Pancreas (tissue), 10 donors: ENCODE measurements around the gene MLH3. TPM values are rescaled to one million over a fixed set of nuclear protein-coding genes. Genes with fewer than 3 reads are reported as not detected.
A peak's percentile ranks its signal among the peaks of the same experiment; 100 is the strongest.

Experiments used
- ATAC-seq, 4 donors: fragments of 200-7000 bp; cut with Tn5 transposase; one replicate each; pipeline versions ENCODE4 v1.8.0 to v1.9.1; 2020; ENCODE audit warnings: mild to moderate bottlenecking in 4 of 4, moderate library complexity in 4 of 4
- DNase-seq, 6 donors: peaks; one replicate each; pipeline ENCODE4 v3.0.0-alpha.2; 2020
- FAIRE-seq: peaks from 2 replicates; lab custom pipeline; 2012; peaks lifted over from hg19 to GRCh38; lab: Jason Lieb, UNC
- H3K27ac ChIP-seq, 4 donors: fragments of 200-600 bp; sonication (generic); 1 replicate in 3 of 4; 2 replicates in 1 of 4; pipeline versions ENCODE4 v1.5.0 to v1.8.0; 2020
- H3K27me3 ChIP-seq, 4 donors: fragments of 200-600 bp; one replicate each; pipeline ENCODE4 v1.8.0; 2021
- H3K36me3 ChIP-seq, 3 donors: fragments of 200-600 bp; sonication (generic) in 1 of 3; one replicate each; pipeline versions ENCODE4 v1.5.0 to v1.8.0; 2020 to 2021
- H3K4me1 ChIP-seq, 3 donors: fragments of 200-600 bp; one replicate each; pipeline ENCODE4 v1.8.0; 2021
- H3K4me3 ChIP-seq, 4 donors: fragments of 200-600 bp; sonication (generic) in 2 of 4; one replicate each; pipeline versions ENCODE4 v1.5.0 to v1.8.0; 2020 to 2021
- H3K9me3 ChIP-seq, 4 donors: fragments of 200-600 bp; one replicate each; pipeline ENCODE4 v1.8.0; 2021
- WGBS, 2 donors: extraction: QIAGEN DNeasy Blood & Tissue Kit; methylation state at CpG; one replicate each; pipeline ENCODE4 v1.1.7; 2013; 5-methylcytosine and 5-hydroxymethylcytosine counted together
- intact Hi-C, 3 donors: fragments of 100-400 bp; cut with DNase I; formaldehyde crosslinking; loops; one replicate each; pipeline versions ENCODE4 v1.11.1 to v1.14.2; 2022
- polyA plus RNA-seq, 2 donors: library from polyadenylated mRNA; stranded (reverse); fragments of 200-250 nt; gene quantifications; one replicate each; pipeline ENCODE4 v1.2.3, GENCODE V29; 2013
- total RNA-seq, 6 donors: library from RNA; stranded (reverse); fragmentation: NEBNext Ultra II Directional in 4 of 6; extraction: Animal tissue kit (Norgen Biotek cat#: 25700) in 4 of 6; gene quantifications; one replicate each; pipeline versions ENCODE4 v1.2.1 to v1.2.4, GENCODE V29; 2021 to 2023
- TF ChIP-seq, protein P1 (sequence below), 4 donors: fragments of 200-600 bp; sonication (generic) in 3 of 4; IDR thresholded peaks; one replicate each; pipeline versions ENCODE4 v1.5.0 to v1.8.0; 2021; ENCODE audit warnings: antibody characterized with exemption in 4 of 4
- donor health status: healthy with polysubstance abuse.
- donor health status: DM: no; HTN: no; CAD: no; lungs with moderate emphysema.
- donor health status: DM: no; HTN: no; CAD: no.
- donor health status: control.
- donor health status: control.
- donor health status: Bipolar disorder and iron deficiency.
- donor health status: DM: yes; HTN: yes; CAD: no.
- donor health status: DM: no; HTN: no; CAD: no.
- donor health status: DM: no; HTN: no; CAD: no.
- donor health status: DM: yes; HTN: yes; CAD: no.

The MLH3 gene
- total and polyA plus RNA-seq, 8 donors: 9.4 to 23.5 (median 13.6) TPM

DNA sequence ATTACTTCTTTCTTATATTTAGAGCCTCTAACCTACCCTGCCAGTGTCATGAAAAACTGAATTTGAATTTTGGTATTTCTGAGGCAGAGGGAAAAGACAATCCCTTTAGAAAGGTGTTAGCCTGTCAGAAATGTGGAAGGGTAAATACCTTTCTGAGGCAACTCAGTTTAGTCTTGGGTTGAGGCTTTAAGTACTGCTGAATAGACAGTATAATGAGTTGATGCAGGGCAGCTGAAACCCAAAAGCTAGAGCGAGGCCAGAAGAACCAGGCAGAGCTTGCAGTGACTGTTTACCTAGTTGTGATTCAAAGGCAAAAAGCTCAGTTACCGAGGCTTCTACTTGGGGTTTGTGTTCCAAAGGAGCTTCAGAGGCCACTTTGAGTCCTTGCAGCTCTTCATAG is 36.9 kb upstream of the MLH3 start:
- FAIRE-seq (no peak), DNase-seq (no peak), ATAC-seq (no peak)
- H3K36me3 ChIP-seq: peaks cover 0 to 41% (median 14%) of the 10 kb centered on the region in 3 donors
- no peaks in the 10 kb centered on the region for H3K4me1 ChIP-seq
- intact Hi-C loops: loop anchor here in 2 of 3 donors (5.0 to 10.0 kb wide), 3 partner anchors 53 to 173 kb away; no protein-coding TSS in a partner anchor
- 75 to 77% methylated on average over 2 of the region's 2 CpGs for WGBS, 2 donors
- TF ChIP-seq, protein P1, sequence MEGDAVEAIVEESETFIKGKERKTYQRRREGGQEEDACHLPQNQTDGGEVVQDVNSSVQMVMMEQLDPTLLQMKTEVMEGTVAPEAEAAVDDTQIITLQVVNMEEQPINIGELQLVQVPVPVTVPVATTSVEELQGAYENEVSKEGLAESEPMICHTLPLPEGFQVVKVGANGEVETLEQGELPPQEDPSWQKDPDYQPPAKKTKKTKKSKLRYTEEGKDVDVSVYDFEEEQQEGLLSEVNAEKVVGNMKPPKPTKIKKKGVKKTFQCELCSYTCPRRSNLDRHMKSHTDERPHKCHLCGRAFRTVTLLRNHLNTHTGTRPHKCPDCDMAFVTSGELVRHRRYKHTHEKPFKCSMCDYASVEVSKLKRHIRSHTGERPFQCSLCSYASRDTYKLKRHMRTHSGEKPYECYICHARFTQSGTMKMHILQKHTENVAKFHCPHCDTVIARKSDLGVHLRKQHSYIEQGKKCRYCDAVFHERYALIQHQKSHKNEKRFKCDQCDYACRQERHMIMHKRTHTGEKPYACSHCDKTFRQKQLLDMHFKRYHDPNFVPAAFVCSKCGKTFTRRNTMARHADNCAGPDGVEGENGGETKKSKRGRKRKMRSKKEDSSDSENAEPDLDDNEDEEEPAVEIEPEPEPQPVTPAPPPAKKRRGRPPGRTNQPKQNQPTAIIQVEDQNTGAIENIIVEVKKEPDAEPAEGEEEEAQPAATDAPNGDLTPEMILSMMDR (IDR thresholded peaks at IDR 0.05): no peak
- H3K4me3 ChIP-seq: no peak overlapping the region
- no peaks in the 10 kb centered on the region for H3K9me3 ChIP-seq
- H3K27ac ChIP-seq: no peak overlapping the region
- no peaks in the 10 kb centered on the region for H3K27me3 ChIP-seq

DNA sequence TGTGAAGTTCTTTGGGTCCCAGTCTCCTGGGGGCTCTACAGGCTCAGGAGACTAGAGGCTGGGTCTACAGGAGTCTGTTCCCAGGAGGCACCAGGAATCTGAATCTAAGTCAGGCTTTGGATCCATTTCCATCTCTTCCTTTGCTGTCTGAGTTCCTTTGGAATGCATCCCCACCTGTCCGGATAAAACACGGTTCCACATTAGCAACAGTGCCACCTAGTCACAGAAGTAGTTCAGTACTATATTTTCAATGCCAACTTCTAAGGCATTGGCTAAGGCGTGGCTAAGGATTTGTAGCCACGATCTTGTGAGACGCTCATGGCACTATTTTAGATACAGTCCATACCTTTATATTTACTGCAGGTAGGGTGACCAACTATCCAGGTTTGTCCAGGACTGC is 33.2 kb upstream of the MLH3 start:
- DNase-seq: no peak

DNA sequence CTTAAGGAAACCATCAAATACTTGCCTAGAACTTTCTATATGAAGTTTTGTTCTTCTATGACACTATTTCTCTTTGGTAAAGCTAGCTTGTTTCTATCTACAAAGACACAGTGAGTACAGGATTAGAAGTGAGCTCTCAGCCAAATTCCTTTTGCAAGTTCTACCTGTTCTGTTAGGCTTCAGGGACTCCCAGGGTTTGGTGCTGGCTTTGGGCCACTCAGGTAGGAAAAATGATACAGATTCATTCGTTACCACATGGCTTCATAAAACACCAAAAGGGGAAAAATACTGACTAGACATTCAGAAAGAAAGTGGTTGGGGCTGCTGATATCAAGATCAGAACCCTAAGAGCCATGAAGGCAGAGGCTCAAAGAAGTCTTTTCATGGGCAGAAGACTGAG is 32.0 kb upstream of the MLH3 start:
- 45 to 54% methylated on average over 1 of the region's 1 CpG for WGBS, 2 donors
- Histone ChIP-seq H3K4me3 (no peak overlapping the region), H3K4me1 (peaks cover 0 to 15% (median 14%) of the 10 kb centered on the region in 3 donors), H3K36me3 (peaks cover 0 to 18% (median 14%) of the 10 kb centered on the region in 3 donors), H3K9me3 (no peaks in the 10 kb centered on the region), H3K27ac (peak overlapping the region in 1 of 4 donors; percentile 8), H3K27me3 (no peaks in the 10 kb centered on the region)
- DNase-seq (no peak), FAIRE-seq (no peak), ATAC-seq (no peak)
- TF ChIP-seq, protein P1 (IDR thresholded peaks at IDR 0.05): no peak
- intact Hi-C loops: loop anchor here in 2 of 3 donors (5.0 to 10.0 kb wide), 3 partner anchors 48 to 168 kb away; no protein-coding TSS in a partner anchor

More for the DNA sequence above, 33.2 kb upstream of the MLH3 start:
- no peak overlapping the region for H3K27ac ChIP-seq
- peak in 3 of 4 donors; percentile 43 to 66 (median 53) for ATAC-seq
- peaks cover 0 to 15% (median 14%) of the 10 kb centered on the region in 3 donors for H3K4me1 ChIP-seq
- FAIRE-seq: no peak
- H3K9me3 ChIP-seq: no peaks in the 10 kb centered on the region
- TF ChIP-seq, protein P1 (IDR thresholded peaks at IDR 0.05): peak in 1 of 4 donors; percentile 10
- H3K27me3 ChIP-seq: no peaks in the 10 kb centered on the region
- H3K36me3 ChIP-seq: peaks cover 0 to 20% (median 14%) of the 10 kb centered on the region in 3 donors
- WGBS, 2 donors: 30 to 31% methylated on average over 5 of the region's 5 CpGs
- no peak overlapping the region for H3K4me3 ChIP-seq
- intact Hi-C loops: loop anchor here in 2 of 3 donors (5.0 to 10.0 kb wide), 3 partner anchors 50 to 170 kb away; no protein-coding TSS in a partner anchor

DNA sequence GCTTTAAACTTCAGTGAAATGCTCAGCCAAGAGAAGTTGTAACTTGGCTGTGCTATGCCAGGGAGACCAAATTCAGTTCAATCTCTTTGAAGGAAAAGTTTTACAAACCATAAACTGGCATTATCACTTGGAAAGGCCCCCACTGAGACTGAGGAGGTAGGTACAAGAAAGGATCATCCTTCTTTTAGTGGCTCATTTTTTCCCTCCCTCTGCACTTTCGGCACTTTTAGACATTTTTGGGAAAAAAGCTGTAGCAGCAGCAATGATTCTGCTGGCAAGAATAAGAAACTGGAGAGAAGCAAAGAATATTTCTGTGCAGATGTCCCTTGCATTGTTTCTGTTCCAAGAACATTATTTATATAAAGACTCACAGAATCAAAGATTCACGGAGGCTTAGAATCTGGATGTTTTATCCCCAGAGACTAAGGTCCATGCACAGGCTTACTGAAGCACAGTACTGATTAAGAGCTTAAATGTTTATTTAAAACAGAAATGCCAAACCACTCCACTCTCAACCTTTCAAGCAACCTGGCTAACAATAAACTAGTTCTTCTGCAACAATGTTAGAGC is 30.5 kb upstream of the MLH3 start:
- Histone ChIP-seq H3K4me1 (peaks cover 0 to 15% (median 14%) of the 10 kb centered on the region in 3 donors), H3K36me3 (peaks cover 0 to 4% (median 3%) of the 10 kb centered on the region in 3 donors), H3K4me3 (no peak overlapping the region), H3K27ac (peak overlapping the region in 3 of 4 donors; percentile 8 to 77 (median 66)), H3K9me3 (no peaks in the 10 kb centered on the region), H3K27me3 (no peaks in the 10 kb centered on the region)
- no peak for FAIRE-seq
- intact Hi-C loops: loop anchor here in 2 of 3 donors (5.0 to 10.0 kb wide), 3 partner anchors 47 to 167 kb away; no protein-coding TSS in a partner anchor
- 18 to 21% methylated on average over 2 of the region's 2 CpGs for WGBS, 2 donors
- TF ChIP-seq, protein P1 (IDR thresholded peaks at IDR 0.05): no peak
- ATAC-seq: peak; percentile 25 to 34 (median 30)
- DNase-seq: no peak

DNA sequence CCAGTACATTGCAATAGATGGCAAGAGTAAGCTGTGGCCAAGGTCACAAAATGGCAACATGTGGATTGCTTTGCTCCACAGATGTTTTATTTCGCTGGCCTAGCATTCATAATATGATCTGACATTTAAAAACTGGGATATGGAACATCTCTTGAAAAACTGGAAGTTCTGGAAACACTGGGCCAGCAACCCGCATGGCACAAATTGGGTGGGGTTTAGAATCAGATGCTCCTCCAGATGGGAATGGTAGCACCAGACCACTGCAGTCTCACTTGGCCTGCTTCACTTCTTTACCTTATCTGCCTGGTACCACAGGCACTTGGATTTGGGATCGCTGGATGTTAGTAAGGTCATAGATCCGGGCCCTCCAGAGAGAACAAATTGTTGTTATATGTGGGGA is 28.3 kb upstream of the MLH3 start:
- 44 to 72% methylated on average over 4 of the region's 4 CpGs for WGBS, 2 donors
- no peak overlapping the region for H3K27ac ChIP-seq
- intact Hi-C loops: no loop called here
- TF ChIP-seq, protein P1 (IDR thresholded peaks at IDR 0.05): no peak
- H3K9me3 ChIP-seq: no peaks in the 10 kb centered on the region
- no peak for FAIRE-seq
- peaks cover 0 to 15% (median 14%) of the 10 kb centered on the region in 3 donors for H3K4me1 ChIP-seq
- H3K27me3 ChIP-seq: no peaks in the 10 kb centered on the region
- ATAC-seq: no peak
- H3K4me3 ChIP-seq: no peak overlapping the region
- no peaks in the 10 kb centered on the region for H3K36me3 ChIP-seq
- no peak for DNase-seq
